VCaP (cell line): ENCODE results near the gene CACNA2D3.

ENCODE experiments used
- H3K27ac ChIP-seq: fragments of 450-650 bp; 2 replicates; pipeline ENCODE4 v1.5.1; 2017
- CTCF ChIP-seq: fragments of 450-650 bp; conservative IDR thresholded peaks from 2 replicates; pipeline ENCODE4 v1.5.1; 2017; ENCODE audit warnings: mild to moderate bottlenecking, moderate library complexity

Gene CACNA2D3

GRCh38 chr3:54171509-54171908, 49.2 kb downstream of the CACNA2D3 start:
- TF ChIP-seq CTCF, result no peak
- H3K27ac ChIP-seq, result no peak overlapping the region

- no peak overlapping the region for H3K27ac ChIP-seq
- no peak for TF ChIP-seq CTCF
Measured at GRCh38 chr3:54171951-54172350, 49.6 kb downstream of the CACNA2D3 start.

GRCh38 chr3:54173371-54173770, 51.0 kb downstream of the CACNA2D3 start:
- H3K27ac ChIP-seq, result no peak overlapping the region
- no peak for TF ChIP-seq CTCF

- peak overlapping the region; percentile 72 for H3K27ac ChIP-seq
- no peak for TF ChIP-seq CTCF
Measured at GRCh38 chr3:54176106-54176505, 53.8 kb downstream of the CACNA2D3 start.

GRCh38 chr3:54177816-54178215, 55.5 kb downstream of the CACNA2D3 start:
- no peak for TF ChIP-seq CTCF
- H3K27ac ChIP-seq, result no peak overlapping the region

GRCh38 chr3:54178376-54178775, 56.0 kb downstream of the CACNA2D3 start:
- no peak for TF ChIP-seq CTCF
- H3K27ac ChIP-seq, result no peak overlapping the region

- H3K27ac ChIP-seq, result no peak overlapping the region
- no peak for TF ChIP-seq CTCF
Measured at GRCh38 chr3:54180921-54181320, 58.6 kb downstream of the CACNA2D3 start.

- TF ChIP-seq CTCF, result no peak
- no peak overlapping the region for H3K27ac ChIP-seq
Measured at GRCh38 chr3:54182242-54182641, 59.9 kb downstream of the CACNA2D3 start.
